GM23338 (cell line): Measurements from ENCODE around the gene BIN1. TPM values are rescaled to one million over a fixed set of nuclear protein-coding genes. Genes with fewer than 3 reads are reported as not detected.

Experiments used
- ATAC-seq: fragments of 200-7000 bp; cut with Tn5 transposase; 3 replicates; pipeline ENCODE4 v1.9.1; 2020
- DNase-seq: peaks from one replicate; pipeline ENCODE4 v3.0.0-alpha.2; 2015; ENCODE audit warnings: low spot score
- H2AFZ ChIP-seq: fragments of 200-600 bp; sonication (generic); 2 replicates; pipeline ENCODE4 v1.8.0; 2016; ENCODE audit warnings: antibody characterized with exemption, mild to moderate bottlenecking, moderate library complexity
- H3F3A ChIP-seq: fragments of 200-600 bp; sonication (generic); replicated peaks from 2 replicates; pipeline ENCODE4 v1.8.0; 2017; ENCODE audit warnings: antibody characterized with exemption, mixed run types, low read depth
- H3K27ac ChIP-seq: fragments of 200-600 bp; sonication (generic); 2 replicates; pipeline ENCODE4 v1.6.1; 2016; ENCODE audit warnings: low read depth
- H3K27me3 ChIP-seq: fragments of 200-600 bp; sonication (generic); 2 replicates; pipeline ENCODE4 v1.8.0; 2016; ENCODE audit warnings: mild to moderate bottlenecking, mixed run types, moderate library complexity; ENCODE audit not compliant: insufficient read depth
- H3K36me3 ChIP-seq: fragments of 200-600 bp; sonication (generic); 2 replicates; pipeline ENCODE4 v1.8.0; 2016; ENCODE audit warnings: mild to moderate bottlenecking; ENCODE audit not compliant: insufficient read depth
- H3K4me1 ChIP-seq: fragments of 200-600 bp; sonication (generic); 2 replicates; pipeline ENCODE4 v1.8.0; 2016; ENCODE audit warnings: mild to moderate bottlenecking, moderate library complexity; ENCODE audit not compliant: insufficient read depth
- H3K4me2 ChIP-seq: fragments of 200-600 bp; sonication (generic); 2 replicates; pipeline ENCODE4 v1.7.1; 2017; ENCODE audit warnings: mixed run types
- H3K4me3 ChIP-seq: fragments of 200-600 bp; sonication (generic); 2 replicates; pipeline ENCODE4 v1.6.1; 2016; ENCODE audit warnings: mixed run types
- H3K79me2 ChIP-seq: fragments of 200-600 bp; sonication (generic); replicated peaks from 2 replicates; pipeline ENCODE4 v1.8.0; 2017; ENCODE audit warnings: mild to moderate bottlenecking; ENCODE audit not compliant: insufficient read depth
- H3K9me2 ChIP-seq: fragments of 200-600 bp; sonication (generic); 2 replicates; pipeline ENCODE4 v1.8.0; 2017; ENCODE audit not compliant: insufficient read depth
- H4K20me1 ChIP-seq: fragments of 200-600 bp; sonication (generic); replicated peaks from 2 replicates; pipeline ENCODE4 v1.8.0; 2017; ENCODE audit warnings: mild to moderate bottlenecking; ENCODE audit not compliant: insufficient read depth
- H3K27ac Mint-ChIP-seq: 2 replicates; pipeline ENCODE4 v1.8.0; 2020; ENCODE audit warnings: inconsistent platforms, mild to moderate bottlenecking, moderate library complexity, mixed read lengths
- H3K27me3 Mint-ChIP-seq: 3 replicates; pipeline ENCODE4 v1.8.0; 2022; ENCODE audit warnings: low read depth, mild to moderate bottlenecking, moderate library complexity, mixed read lengths, inconsistent platforms; ENCODE audit not compliant: insufficient read depth, poor library complexity
- H3K36me3 Mint-ChIP-seq: 3 replicates; pipeline ENCODE4 v1.8.0; 2021; ENCODE audit warnings: low read depth, mild to moderate bottlenecking, inconsistent platforms, moderate library complexity, mixed read lengths
- H3K4me1 Mint-ChIP-seq: 3 replicates; pipeline ENCODE4 v1.8.0; 2020; ENCODE audit warnings: mild to moderate bottlenecking, inconsistent platforms, mixed read lengths
- H3K4me3 Mint-ChIP-seq: 3 replicates; pipeline ENCODE4 v1.8.0; 2021; ENCODE audit warnings: moderate library complexity, mild to moderate bottlenecking, inconsistent platforms, mixed read lengths
- H3K9me3 Mint-ChIP-seq: 3 replicates; pipeline ENCODE4 v1.8.0; 2020; ENCODE audit warnings: moderate library complexity, mild to moderate bottlenecking, inconsistent platforms, mixed read lengths
- CREB1 ChIP-seq: fragments of 250-450 bp; sonication (Bioruptor Pico); IDR thresholded peaks from 2 replicates; pipeline ENCODE4 v1.5.0; 2020; ENCODE audit warnings: low read depth, mild to moderate bottlenecking, moderate library complexity
- CTCF ChIP-seq, 2 experiments: fragments of 200-600 bp in 1 of 2; sonication (generic) in 1 of 2; conservative IDR thresholded peaks; 2 replicates each; pipeline versions ENCODE4 v1.5.1 to v1.6.1; 2016 to 2017; ENCODE audit warnings: antibody characterized with exemption in 2 of 2, low read depth in 2 of 2, mild to moderate bottlenecking in 2 of 2, moderate library complexity in 1 of 2
- ETS1 ChIP-seq: IDR thresholded peaks from 2 replicates; pipeline ENCODE4 v1.6.1; 2016; ENCODE audit warnings: antibody characterized with exemption
- EZH2 ChIP-seq: fragments of 200-600 bp; sonication (generic); IDR thresholded peaks from one replicate; pipeline ENCODE4 v1.8.0; 2017; ENCODE audit warnings: antibody characterized with exemption, mild to moderate bottlenecking, low read depth; ENCODE audit not compliant: unreplicated experiment
- EZH2phosphoT487 ChIP-seq: fragments of 200-600 bp; sonication (generic); IDR thresholded peaks from one replicate; pipeline ENCODE4 v1.8.1; 2018; ENCODE audit warnings: antibody characterized with exemption; ENCODE audit not compliant: unreplicated experiment
- JUNB ChIP-seq: IDR thresholded peaks from one replicate; pipeline ENCODE4 v1.6.1; 2016; ENCODE audit warnings: antibody characterized with exemption; ENCODE audit not compliant: unreplicated experiment
- NANOG ChIP-seq: IDR thresholded peaks from 2 replicates; pipeline ENCODE4 v1.6.1; 2016; ENCODE audit warnings: antibody characterized with exemption, borderline replicate concordance
- POLR2AphosphoS5 ChIP-seq: IDR thresholded peaks from 2 replicates; pipeline ENCODE4 v1.6.1; 2016; ENCODE audit warnings: antibody characterized with exemption, low read depth
- REST ChIP-seq: IDR thresholded peaks from one replicate; pipeline ENCODE4 v1.6.1; 2018; ENCODE audit warnings: antibody characterized with exemption; ENCODE audit not compliant: unreplicated experiment
- STAT1 ChIP-seq: IDR thresholded peaks from one replicate; pipeline ENCODE4 v1.6.1; 2016; ENCODE audit warnings: antibody characterized with exemption; ENCODE audit not compliant: unreplicated experiment
- ZNF114 ChIP-seq: fragments of 250-450 bp; sonication (Bioruptor Pico); IDR thresholded peaks from 2 replicates; pipeline ENCODE4 v1.5.0; 2020; ENCODE audit warnings: mild to moderate bottlenecking, moderate library complexity
- ZNF462 ChIP-seq: fragments of 250-450 bp; sonication (Bioruptor Pico); IDR thresholded peaks from 2 replicates; pipeline ENCODE4 v1.5.0; 2020; ENCODE audit warnings: mild to moderate bottlenecking, moderate library complexity
- polyA plus RNA-seq: library from polyadenylated mRNA; unstranded; fragments of >200 nt; fragmentation: Nextera tagmentation; extraction: Ambion mirVana; gene quantifications from 2 replicates; pipeline ENCODE4 v1.2.1, GENCODE V29; 2016
- total RNA-seq: library from RNA; depleted of rRNA; stranded (reverse); fragments of >200 nt; shearing (Covaris generic); gene quantifications from 2 replicates; pipeline ENCODE4 v1.2.3, GENCODE V29; 2014

Gene BIN1
- total and polyA plus RNA-seq, 2 experiments from 2014 or later, result 30.1 to 56.4 TPM

- DNase-seq, result no peak
- no peaks in the 10 kb centered on the region for H4K20me1 ChIP-seq
- no peak overlapping the region for H3K27ac ChIP-seq
- H3K36me3 ChIP-seq, result no peaks in the 10 kb centered on the region
- peaks cover 4% of the 10 kb centered on the region; the same call in 1 of the 2 replicates for H3K4me1 ChIP-seq
- Mint-ChIP-seq H3K9me3 (no peaks in the 10 kb centered on the region), H3K4me3 (no peak overlapping the region), H3K4me1 (peaks cover 8% of the 10 kb centered on the region), H3K27me3 (peaks cover 2% of the 10 kb centered on the region), H3K36me3 (no peaks in the 10 kb centered on the region), H3K27ac (no peak overlapping the region)
- 0 out of 2 replicates have a peak, but pooled peaks cover 3% of the 10 kb centered on the region for H3F3A ChIP-seq
- TF ChIP-seq POLR2AphosphoS5, result no peak
- no peak for TF ChIP-seq REST
- TF ChIP-seq ETS1, result no peak
- TF ChIP-seq STAT1, result no peak
- TF ChIP-seq JUNB, result no peak
- no peak for TF ChIP-seq ZNF462 (CRISPR knock-in tag)
- no peak for TF ChIP-seq CREB1 (CRISPR knock-in tag)
- TF ChIP-seq EZH2, result no peak
- no peak for TF ChIP-seq CTCF (conservative IDR thresholded peaks at IDR 0.05; ENCODE audit: low read depth in 2 of 2)
- no peak for TF ChIP-seq EZH2phosphoT487
- TF ChIP-seq ZNF114 (CRISPR knock-in tag), result no peak
- no peak for TF ChIP-seq NANOG
- H3K79me2 ChIP-seq, result no peaks in the 10 kb centered on the region
- ATAC-seq, result no peak
- no peaks in the 10 kb centered on the region for H3K9me2 ChIP-seq
- no peak overlapping the region for H3K4me3 ChIP-seq
- H2AFZ ChIP-seq, result no peak overlapping the region
- H3K4me2 ChIP-seq, result no peak overlapping the region
- H3K27me3 ChIP-seq, result no peaks in the 10 kb centered on the region
Measured at GRCh38 chr2:127023504-127023903, 83.5 kb downstream of the BIN1 start.
